HG02642 (cell line): Measurements from ENCODE around the gene DCHS2.

Experiments used
- ATAC-seq: cut with Tn5 transposase; IDR thresholded peaks from one replicate; pipeline ENCODE4 v1.9.1; 2021; ENCODE audit warnings: mild to moderate bottlenecking; ENCODE audit not compliant: unreplicated experiment, poor library complexity

DCHS2 gene

DNA sequence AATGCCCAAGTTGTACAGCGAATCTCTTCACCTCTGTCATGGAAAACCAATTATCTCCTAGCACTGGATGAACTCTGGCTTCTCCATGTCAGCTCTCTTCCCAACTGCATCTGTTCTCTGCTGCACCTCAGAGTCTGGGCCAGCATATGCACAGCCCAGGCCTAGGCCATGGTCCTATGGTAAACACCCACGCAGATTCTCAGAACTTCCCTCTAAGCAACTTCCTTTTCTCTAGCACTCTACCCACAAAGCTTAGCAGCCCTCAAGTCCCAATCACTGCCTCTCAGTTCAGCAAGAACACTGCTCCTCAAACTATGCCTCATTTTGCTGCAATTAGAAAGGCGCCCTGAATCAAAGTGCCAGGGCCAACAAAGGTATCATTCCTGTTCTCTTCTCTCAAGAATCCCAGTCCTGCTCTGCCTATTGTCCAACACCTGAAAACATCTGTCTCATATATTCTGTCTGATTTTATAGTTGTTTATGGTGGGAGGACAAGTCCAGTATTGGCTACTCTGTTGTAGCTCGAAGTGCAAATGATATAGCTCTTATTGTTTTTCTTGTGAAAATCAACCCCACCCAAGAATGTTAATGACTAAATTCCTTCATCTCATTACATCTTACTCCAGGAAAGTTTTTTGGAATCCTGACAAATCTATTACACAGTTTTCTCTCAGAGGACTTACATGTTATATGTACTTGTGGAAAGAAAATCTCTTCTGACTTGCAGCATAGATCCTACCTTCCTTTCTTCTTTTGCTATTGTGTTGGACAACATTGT is 85.4 kb downstream of the DCHS2 start:
- peak; percentile 86 for ATAC-seq

DNA sequence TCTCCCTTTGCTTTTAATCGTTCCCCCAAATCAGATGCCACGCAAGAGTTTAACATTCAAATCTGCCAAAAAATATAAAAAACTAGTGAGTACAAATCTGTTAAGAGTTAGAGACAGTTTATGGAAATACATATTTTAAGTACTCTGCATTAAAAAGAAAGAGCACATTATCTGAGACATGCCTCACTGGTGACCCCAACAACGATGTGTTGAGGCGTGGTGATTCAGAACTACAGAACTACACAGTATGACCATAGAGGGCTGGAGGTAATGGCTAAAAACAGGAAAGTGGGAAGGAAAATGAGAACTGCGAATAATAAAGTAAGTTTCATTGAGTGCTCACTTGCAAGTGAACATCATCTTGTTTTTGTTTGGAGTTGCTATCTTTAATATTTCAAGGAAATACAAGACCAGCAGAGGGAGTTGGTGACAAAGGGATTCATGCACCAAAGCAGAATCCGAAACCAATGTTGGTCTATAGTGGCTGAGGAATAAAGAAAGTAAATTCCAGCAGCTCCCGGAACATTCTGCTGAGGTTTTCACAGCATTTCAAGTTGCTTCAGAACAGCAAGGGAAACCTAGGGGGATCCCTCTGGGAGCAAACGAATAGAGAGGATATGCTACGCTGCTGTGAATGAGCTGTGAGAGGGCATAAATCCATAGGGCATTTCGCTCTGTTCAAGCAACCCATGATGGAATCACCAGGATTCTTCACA is 92.2 kb downstream of the DCHS2 start:
- ATAC-seq = no peak

GRCh38 chr4:154390324-154390723 is 101.3 kb downstream of the DCHS2 start:
- ATAC-seq = no peak

- no peak for ATAC-seq
These were observed 102.5 kb downstream of the DCHS2 start for GRCh38 chr4:154389148-154389547.

DNA sequence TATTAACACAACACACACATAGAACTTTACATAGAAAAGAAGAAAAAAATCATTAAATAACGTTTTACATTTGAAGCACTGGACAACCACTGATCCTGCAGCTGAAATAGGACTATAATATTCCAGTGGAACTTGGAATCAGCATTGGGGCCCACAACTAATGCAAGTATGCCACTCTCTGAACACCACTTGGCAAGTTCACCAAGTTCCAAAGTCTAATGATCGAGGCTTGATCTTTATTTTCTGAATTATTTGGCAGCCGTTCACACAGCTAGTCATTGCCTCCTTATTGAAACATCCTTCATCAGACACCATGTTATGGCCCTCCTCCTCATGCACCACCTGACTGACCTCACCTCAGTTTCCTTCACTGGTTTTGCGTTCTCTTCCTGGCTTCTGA is 107.6 kb downstream of the DCHS2 start:
- no peak for ATAC-seq

DNA sequence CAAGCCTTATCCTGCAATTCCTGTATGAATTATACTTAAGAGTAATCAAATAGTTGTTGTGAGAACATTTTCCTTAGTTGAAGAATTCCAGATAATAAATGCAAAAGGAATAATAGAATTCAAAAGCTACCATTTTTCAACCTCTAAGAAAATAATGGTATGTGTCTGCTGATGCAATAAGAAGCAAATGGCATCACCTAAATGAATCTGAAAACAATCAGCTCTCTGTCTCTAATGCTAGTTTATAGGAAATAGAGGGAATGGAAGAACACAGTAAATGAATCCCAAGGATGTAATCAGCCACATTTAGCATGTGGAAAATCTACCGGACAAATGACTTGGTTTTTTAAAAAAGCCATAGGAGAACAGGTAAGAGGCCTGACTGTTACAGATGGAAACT is 115.1 kb downstream of the DCHS2 start:
- no peak for ATAC-seq

DNA sequence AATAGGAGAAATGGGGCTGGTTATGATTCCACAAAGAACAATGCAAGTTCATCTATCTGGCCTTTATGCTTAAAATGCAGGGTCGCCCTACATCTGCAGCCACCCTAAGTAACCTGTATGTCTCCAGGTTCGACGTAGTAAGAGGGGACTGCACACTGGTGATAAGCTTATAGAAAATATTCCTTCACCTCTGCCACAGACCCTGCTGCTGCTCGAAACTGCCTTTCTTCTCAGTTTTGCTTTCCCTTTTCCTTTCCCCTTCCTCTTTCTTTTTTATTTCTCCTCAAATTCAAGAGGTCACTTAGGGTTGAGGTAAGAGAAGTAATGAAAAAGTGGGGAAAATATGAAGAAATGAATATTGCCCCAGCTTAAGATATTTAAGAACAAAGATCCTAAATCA is 123.5 kb downstream of the DCHS2 start:
- peak; percentile 74 for ATAC-seq

GRCh38 chr4:154367659-154368058 is 123.9 kb downstream of the DCHS2 start:
- ATAC-seq = peak; percentile 52

DNA sequence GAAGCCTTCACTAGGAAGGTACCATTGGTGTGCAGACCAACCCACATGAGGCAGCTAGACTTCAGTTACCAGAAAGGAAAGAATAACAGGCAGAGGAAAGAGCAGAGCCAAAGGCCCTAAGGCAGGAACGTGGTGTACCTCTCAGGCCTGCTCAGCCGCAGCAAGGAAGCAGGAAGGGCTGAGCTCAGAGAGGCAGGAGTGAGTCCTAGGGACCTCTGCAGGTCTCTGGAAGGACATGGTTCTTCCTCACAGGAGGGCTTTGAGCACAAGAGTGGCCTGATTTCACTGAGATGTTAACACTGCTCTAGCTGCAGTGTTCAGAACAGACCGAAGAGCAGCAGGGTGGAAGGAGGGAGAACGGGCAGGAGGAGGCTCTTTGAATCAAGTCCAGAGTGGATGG is 124.6 kb downstream of the DCHS2 start:
- no peak for ATAC-seq

DNA sequence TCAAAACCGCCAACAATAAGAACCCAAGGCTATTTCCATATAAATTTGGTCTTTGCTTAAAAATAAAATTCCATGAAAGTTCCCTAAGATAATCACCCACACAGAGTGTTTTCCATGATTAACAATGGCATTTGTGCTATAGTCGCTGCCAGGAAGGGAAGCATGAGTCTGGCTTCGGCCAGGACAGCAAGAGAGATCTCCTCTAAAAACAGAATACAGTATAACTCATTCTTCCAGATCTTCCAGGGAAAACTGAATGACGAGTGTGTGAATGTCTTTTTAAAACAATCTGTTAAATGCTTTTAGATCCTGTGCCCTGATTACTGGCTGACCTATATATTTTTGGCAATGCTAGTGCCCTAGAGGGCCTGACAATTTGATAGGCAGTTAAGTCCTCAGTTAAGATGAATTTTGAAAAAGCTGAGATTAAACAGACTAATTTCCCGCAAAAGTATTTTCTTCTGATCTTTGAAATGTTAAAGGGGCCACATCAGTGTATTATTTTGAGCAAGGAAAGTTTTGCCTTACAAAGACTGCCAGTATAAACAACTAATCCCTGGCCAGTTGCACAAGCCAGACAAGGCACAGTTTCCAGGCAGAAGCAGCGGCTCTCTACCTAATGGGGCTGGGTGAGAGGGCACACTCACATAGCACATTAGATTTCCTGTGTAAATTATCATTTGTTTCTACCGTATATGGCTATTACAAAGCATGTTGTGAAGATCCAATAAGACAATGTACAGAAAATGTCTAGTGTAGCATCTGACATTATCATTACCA is 127.3 kb downstream of the DCHS2 start:
- ATAC-seq = no peak

DNA sequence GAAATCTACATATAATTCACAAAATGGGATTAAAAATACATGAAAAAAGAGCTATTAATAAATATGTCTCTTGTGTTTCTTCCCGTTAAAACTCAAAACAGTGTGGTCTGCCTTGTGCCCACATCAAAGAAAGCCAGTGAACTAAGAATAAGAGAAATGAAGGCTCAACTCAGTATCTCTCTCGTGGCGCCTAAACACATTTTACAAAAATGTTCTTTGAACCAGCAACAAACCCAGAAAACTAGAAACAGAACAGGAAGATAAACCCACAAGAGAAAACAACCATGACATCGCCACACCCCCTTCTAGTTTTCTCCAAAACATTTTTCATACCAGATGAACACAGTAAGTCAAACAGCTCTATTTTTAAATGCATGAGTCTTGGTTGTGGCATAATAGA is 130.1 kb downstream of the DCHS2 start:
- no peak for ATAC-seq

DNA sequence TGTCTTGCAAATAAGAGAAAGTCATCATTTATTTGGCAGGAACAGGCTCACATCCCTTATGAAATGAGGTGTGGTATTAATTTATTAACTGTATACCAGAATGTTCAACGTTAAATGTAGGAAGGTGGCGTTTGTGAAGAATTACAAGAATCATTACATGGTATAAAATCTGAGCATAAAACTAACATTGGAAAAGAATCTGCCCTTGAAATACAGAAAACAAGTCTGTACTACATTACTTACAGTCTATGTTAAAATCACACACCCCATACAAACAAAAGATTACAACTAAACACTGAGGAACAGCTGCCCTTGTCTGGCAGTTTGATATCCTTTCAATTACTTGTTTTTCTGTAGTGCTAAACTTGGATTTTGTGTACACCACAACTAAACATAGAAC is 131.1 kb downstream of the DCHS2 start:
- ATAC-seq = no peak

- ATAC-seq = no peak
These were observed 136.7 kb downstream of the DCHS2 start for GRCh38 chr4:154354883-154355282.

GRCh38 chr4:154349829-154350228 is 141.8 kb downstream of the DCHS2 start:
- ATAC-seq = no peak

- no peak for ATAC-seq
These were observed 142.9 kb downstream of the DCHS2 start for GRCh38 chr4:154348657-154349056.

- no peak for ATAC-seq
These were observed 146.2 kb downstream of the DCHS2 start for GRCh38 chr4:154345359-154345758.

DNA sequence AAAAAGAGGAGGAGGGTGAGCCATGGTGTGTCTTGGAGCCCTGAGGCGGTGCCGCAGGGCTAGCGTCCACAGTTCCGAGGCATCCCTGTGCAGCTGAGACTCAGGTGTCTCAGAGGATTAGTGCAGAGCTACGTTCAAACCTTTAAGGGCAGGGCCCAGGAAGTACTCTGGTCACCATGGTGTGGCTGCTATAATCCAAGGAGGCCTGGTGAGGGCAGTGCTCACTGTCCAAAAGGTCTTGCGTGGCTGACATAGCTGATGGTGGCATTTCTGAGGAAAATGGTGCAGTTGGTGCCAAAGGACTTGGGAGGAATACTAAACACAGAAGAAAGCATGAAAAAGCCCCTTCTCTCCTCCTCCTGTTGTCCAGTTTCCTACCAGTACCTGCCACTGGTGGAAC is 146.9 kb downstream of the DCHS2 start:
- peak; percentile 70 for ATAC-seq

DNA sequence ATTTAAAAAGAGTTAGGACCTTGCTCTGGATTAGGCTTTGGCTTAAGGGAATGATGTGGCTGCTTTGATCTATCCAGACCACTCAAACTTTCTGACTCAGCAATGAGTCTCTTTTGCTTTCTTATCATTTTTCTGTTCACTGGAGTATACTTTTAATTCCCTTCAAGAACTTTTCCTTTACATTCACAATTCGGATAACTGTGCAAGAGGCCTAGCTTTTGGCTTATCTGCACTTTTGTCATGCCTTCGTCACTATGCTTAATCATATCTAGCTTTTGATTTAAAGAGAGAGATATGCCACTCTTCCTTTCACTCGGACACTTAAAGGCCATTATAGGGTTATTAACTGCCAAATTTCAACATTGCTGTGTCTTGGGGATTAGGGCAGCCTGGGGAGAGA is 147.9 kb downstream of the DCHS2 start:
- ATAC-seq = no peak

GRCh38 chr4:154341448-154341847 is 150.2 kb downstream of the DCHS2 start:
- ATAC-seq = no peak

- ATAC-seq = no peak
These were observed 156.0 kb downstream of the DCHS2 start for GRCh38 chr4:154335588-154335987.
